ENCODE data around the gene CHRNE. TPM values are rescaled to one million over a fixed set of nuclear protein-coding genes. Genes with fewer than 3 reads are reported as not detected.
A peak's percentile ranks its signal among the peaks of the same experiment; 100 is the strongest.

Gene CHRNE
- total and polyA plus RNA-seq, 2 of the 13 experiments (the other 11 are each of a cell fraction or from before 2014, with no cell fraction given): 0.53 to 0.59 TPM

- TF ChIP-seq ZNF556 (CRISPR knock-in tag; IDR thresholded peaks at IDR 0.05; ENCODE audit: borderline replicate concordance) (no peak), HOXA9 (CRISPR knock-in tag; IDR thresholded peaks at IDR 0.05; ENCODE audit: borderline replicate concordance) (no peak), LBX2 (CRISPR knock-in tag; IDR thresholded peaks at IDR 0.05; ENCODE audit: borderline replicate concordance) (no peak), RBM22 (optimal IDR thresholded peaks at IDR 0.05; ENCODE audit: low read length) (peak; percentile 39), NFAT5 (CRISPR knock-in tag; IDR thresholded peaks at IDR 0.05) (no peak), ZNF34 (CRISPR knock-in tag; IDR thresholded peaks at IDR 0.05; ENCODE audit: borderline replicate concordance) (no peak), SP5 (CRISPR knock-in tag; IDR thresholded peaks at IDR 0.05; ENCODE audit: borderline replicate concordance, low read depth) (no peak), ATF6 (CRISPR knock-in tag; conservative IDR thresholded peaks at IDR 0.05) (no peak), ZBTB44 (CRISPR knock-in tag; IDR thresholded peaks at IDR 0.05) (no peak), HNRNPLL (IDR thresholded peaks at IDR 0.05; ENCODE audit: low read depth, low read length, poor library complexity, severe bottlenecking) (no peak), ZNF276 (CRISPR knock-in tag; IDR thresholded peaks at IDR 0.05; ENCODE audit: low read depth) (no peak), MTF1 (CRISPR knock-in tag; IDR thresholded peaks at IDR 0.05) (no peak), ZBTB43 (CRISPR knock-in tag; conservative IDR thresholded peaks at IDR 0.05) (no peak), MEIS1 (CRISPR knock-in tag; IDR thresholded peaks at IDR 0.05; ENCODE audit: borderline replicate concordance) (no peak)
These were observed 31.5 kb upstream of the CHRNE start (continued) for GRCh38 chr17:4934173-4934979.
